ENCODE results near the gene OXER1. TPM values are rescaled to one million over a fixed set of nuclear protein-coding genes. Genes with fewer than 3 reads are reported as not detected.

OXER1 gene
- total RNA-seq = 1 to 10 TPM; 2.2 to 4.2 TPM
- 1 to 10 TPM; 3.0 to 6.2 TPM for polyA plus RNA-seq
- long read RNA-seq, donor 1, transcript OXER1-201 (1 exons, 1,781 nt) = major isoform, 7 of 7 reads
- long read RNA-seq, donor 1, partial matches to known transcripts = 0 of 7 reads
- long read RNA-seq, donor 1, other reads (novel, unspliced or antisense) = 0 of 7 reads
- long read RNA-seq, donor 2, partial matches to known transcripts = 0 of 2 reads
- long read RNA-seq, donor 2, other reads (novel, unspliced or antisense) = 0 of 2 reads

- H3K9me3 ChIP-seq (ENCODE audit: control insufficient read depth, low read length) = no peaks in the 10 kb centered on the region
- H3K36me3 ChIP-seq (ENCODE audit: control insufficient read depth in 1 of 2, insufficient read depth in 2 of 2, low read length in 1 of 2) = no peaks in the 10 kb centered on the region
- DNase-seq (peak in 1 of 2 donors; percentile 53), ATAC-seq (ENCODE audit: low FRiP score) (no peak)
- no peak within 1 kb of the TSS for H3K27ac ChIP-seq (ENCODE audit: low read depth in 1 of 2, low read length in 2 of 2)
- 65 to 69% methylated on average over 5 of the region's 5 CpGs for WGBS, 2 donors
- no peaks in the 10 kb centered on the region for H3K27me3 ChIP-seq (ENCODE audit: control insufficient read depth in 1 of 2, insufficient read depth in 2 of 2, low read length in 1 of 2)
- no peaks in the 10 kb centered on the region for H3K4me1 ChIP-seq (ENCODE audit: control insufficient read depth in 1 of 2, insufficient read depth in 2 of 2, low read length in 2 of 2)
- intact Hi-C loops (cut with DNase I) = no loop called here
- no peak within 1 kb of the TSS for H3K4me3 ChIP-seq (ENCODE audit: low read length in 2 of 2)
Measured at GRCh38 chr2:42764096-42764495, at the start of gene OXER1. Gene OXER1, minus strand, starts transcription at chr2:42764135. Its CDS starts 73 bp downstream, at chr2:42764062.

- intact Hi-C loops (cut with DNase I) = no loop called here
- 50 to 52% methylated on average over 1 of the region's 1 CpG for WGBS, 2 donors
- DNase-seq (no peak), ATAC-seq (ENCODE audit: low FRiP score) (no peak)
- no peak overlapping the region for H3K27ac ChIP-seq (ENCODE audit: low read depth in 1 of 2, low read length in 2 of 2)
- H3K4me3 ChIP-seq (ENCODE audit: low read length in 2 of 2) = no peak overlapping the region
- H3K4me1 ChIP-seq (ENCODE audit: control insufficient read depth in 1 of 2, insufficient read depth in 2 of 2, low read length in 2 of 2) = peaks cover 0 to 4% of the 10 kb centered on the region in 2 donors
- no peaks in the 10 kb centered on the region for H3K36me3 ChIP-seq (ENCODE audit: control insufficient read depth in 1 of 2, insufficient read depth in 2 of 2, low read length in 1 of 2)
- H3K27me3 ChIP-seq (ENCODE audit: control insufficient read depth in 1 of 2, insufficient read depth in 2 of 2, low read length in 1 of 2) = no peaks in the 10 kb centered on the region
- no peaks in the 10 kb centered on the region for H3K9me3 ChIP-seq (ENCODE audit: control insufficient read depth, low read length)
Measured at GRCh38 chr2:42812899-42813479, 49.1 kb upstream of the OXER1 start.

GRCh38 chr2:42810971-42811811, 47.3 kb upstream of the OXER1 start:
- Histone ChIP-seq H3K36me3 (ENCODE audit: control insufficient read depth in 1 of 2, insufficient read depth in 2 of 2, low read length in 1 of 2) (no peaks in the 10 kb centered on the region), H3K27ac (ENCODE audit: low read depth in 1 of 2, low read length in 2 of 2) (peak overlapping the region; percentile 20 to 84), H3K9me3 (ENCODE audit: control insufficient read depth, low read length) (no peaks in the 10 kb centered on the region), H3K27me3 (ENCODE audit: control insufficient read depth in 1 of 2, insufficient read depth in 2 of 2, low read length in 1 of 2) (no peaks in the 10 kb centered on the region), H3K4me3 (ENCODE audit: low read length in 2 of 2) (peak overlapping the region; percentile 15 to 34), H3K4me1 (ENCODE audit: control insufficient read depth in 1 of 2, insufficient read depth in 2 of 2, low read length in 2 of 2) (peaks cover 0 to 4% of the 10 kb centered on the region in 2 donors)
- WGBS, 2 donors = 1% methylated on average over 49 to 51 of the region's 51 CpGs
- ATAC-seq (ENCODE audit: low FRiP score) (peak; percentile 67), DNase-seq (peak; percentile 84)
- intact Hi-C loops (cut with DNase I) = no loop called here

- Histone ChIP-seq H3K27me3 (ENCODE audit: control insufficient read depth in 1 of 2, insufficient read depth in 2 of 2, low read length in 1 of 2) (no peaks in the 10 kb centered on the region), H3K4me1 (ENCODE audit: control insufficient read depth in 1 of 2, insufficient read depth in 2 of 2, low read length in 2 of 2) (peaks cover 0 to 4% of the 10 kb centered on the region in 2 donors), H3K4me3 (ENCODE audit: low read length in 2 of 2) (peak overlapping the region; percentile 34 to 95), H3K9me3 (ENCODE audit: control insufficient read depth, low read length) (no peaks in the 10 kb centered on the region), H3K27ac (ENCODE audit: low read depth in 1 of 2, low read length in 2 of 2) (peak overlapping the region; percentile 38 to 84), H3K36me3 (ENCODE audit: control insufficient read depth in 1 of 2, insufficient read depth in 2 of 2, low read length in 1 of 2) (no peaks in the 10 kb centered on the region)
- peak; percentile 97 for DNase-seq
- 0 to 1% methylated on average over 65 to 83 of the region's 83 CpGs for WGBS, 2 donors
- intact Hi-C loops (cut with DNase I) = no loop called here
- peak; percentile 96 for ATAC-seq (ENCODE audit: low FRiP score)
Measured at GRCh38 chr2:42810121-42810970, 46.4 kb upstream of the OXER1 start.

GRCh38 chr2:42809819-42810120, 45.8 kb upstream of the OXER1 start:
- ATAC-seq (ENCODE audit: low FRiP score) (peak; percentile 75), DNase-seq (peak; percentile 92 to 95)
- Histone ChIP-seq H3K27ac (ENCODE audit: low read depth in 1 of 2, low read length in 2 of 2) (peak overlapping the region; percentile 38 to 86), H3K27me3 (ENCODE audit: control insufficient read depth in 1 of 2, insufficient read depth in 2 of 2, low read length in 1 of 2) (no peaks in the 10 kb centered on the region), H3K4me3 (ENCODE audit: low read length in 2 of 2) (peak overlapping the region; percentile 18 to 95), H3K36me3 (ENCODE audit: control insufficient read depth in 1 of 2, insufficient read depth in 2 of 2, low read length in 1 of 2) (no peaks in the 10 kb centered on the region), H3K4me1 (ENCODE audit: control insufficient read depth in 1 of 2, insufficient read depth in 2 of 2, low read length in 2 of 2) (peaks cover 0 to 4% of the 10 kb centered on the region in 2 donors), H3K9me3 (ENCODE audit: control insufficient read depth, low read length) (no peaks in the 10 kb centered on the region)
- 0% methylated on average over 33 to 35 of the region's 35 CpGs for whole genome bisulfite sequencing, 2 donors
- intact Hi-C loops (cut with DNase I) = no loop called here

- Histone ChIP-seq H3K27ac (ENCODE audit: low read depth in 1 of 2, low read length in 2 of 2) (peak overlapping the region; percentile 38 to 86), H3K36me3 (ENCODE audit: control insufficient read depth in 1 of 2, insufficient read depth in 2 of 2, low read length in 1 of 2) (no peaks in the 10 kb centered on the region), H3K4me1 (ENCODE audit: control insufficient read depth in 1 of 2, insufficient read depth in 2 of 2, low read length in 2 of 2) (peaks cover 0 to 4% of the 10 kb centered on the region in 2 donors), H3K27me3 (ENCODE audit: control insufficient read depth in 1 of 2, insufficient read depth in 2 of 2, low read length in 1 of 2) (no peaks in the 10 kb centered on the region), H3K9me3 (ENCODE audit: control insufficient read depth, low read length) (no peaks in the 10 kb centered on the region), H3K4me3 (ENCODE audit: low read length in 2 of 2) (peak overlapping the region; percentile 18 to 95)
- intact Hi-C loops (cut with DNase I) = no loop called here
- WGBS, 2 donors = 31 to 34% methylated on average over 10 of the region's 10 CpGs
- DNase-seq = no peak
- no peak for ATAC-seq (ENCODE audit: low FRiP score)
Measured at GRCh38 chr2:42809131-42809818, 45.3 kb upstream of the OXER1 start.

GRCh38 chr2:42808301-42808700, 44.4 kb upstream of the OXER1 start:
- ATAC-seq (ENCODE audit: low FRiP score) (no peak), DNase-seq (no peak)
- no peaks in the 10 kb centered on the region for H3K9me3 ChIP-seq (ENCODE audit: control insufficient read depth, low read length)
- intact Hi-C loops (cut with DNase I) = no loop called here
- H3K4me3 ChIP-seq (ENCODE audit: low read length in 2 of 2) = no peak overlapping the region
- no peaks in the 10 kb centered on the region for H3K36me3 ChIP-seq (ENCODE audit: control insufficient read depth in 1 of 2, insufficient read depth in 2 of 2, low read length in 1 of 2)
- H3K27me3 ChIP-seq (ENCODE audit: control insufficient read depth in 1 of 2, insufficient read depth in 2 of 2, low read length in 1 of 2) = no peaks in the 10 kb centered on the region
- peaks cover 0 to 4% of the 10 kb centered on the region in 2 donors for H3K4me1 ChIP-seq (ENCODE audit: control insufficient read depth in 1 of 2, insufficient read depth in 2 of 2, low read length in 2 of 2)
- no peak overlapping the region for H3K27ac ChIP-seq (ENCODE audit: low read depth in 1 of 2, low read length in 2 of 2)
- 91 to 97% methylated on average over 5 of the region's 5 CpGs for WGBS, 2 donors

- Histone ChIP-seq H3K36me3 (ENCODE audit: control insufficient read depth in 1 of 2, insufficient read depth in 2 of 2, low read length in 1 of 2) (no peaks in the 10 kb centered on the region), H3K27me3 (ENCODE audit: control insufficient read depth in 1 of 2, insufficient read depth in 2 of 2, low read length in 1 of 2) (no peaks in the 10 kb centered on the region), H3K27ac (ENCODE audit: low read depth in 1 of 2, low read length in 2 of 2) (no peak overlapping the region), H3K4me1 (ENCODE audit: control insufficient read depth in 1 of 2, insufficient read depth in 2 of 2, low read length in 2 of 2) (peaks cover 4% of the 10 kb centered on the region in 2 donors), H3K9me3 (ENCODE audit: control insufficient read depth, low read length) (no peaks in the 10 kb centered on the region), H3K4me3 (ENCODE audit: low read length in 2 of 2) (no peak overlapping the region)
- DNase-seq (no peak), ATAC-seq (ENCODE audit: low FRiP score) (no peak)
- WGBS, 2 donors = 86 to 88% methylated on average over 6 of the region's 6 CpGs
- intact Hi-C loops (cut with DNase I) = no loop called here
Measured at GRCh38 chr2:42806786-42807185, 42.9 kb upstream of the OXER1 start.

Measured in aorta (tissue), 5 donors.